HEK293 (cell line): ENCODE data around the gene ALDH16A1.

Experiments
- CTCF ChIA-PET: fragments of 350-600 bp; formaldehyde crosslinking; extraction: SDS; loops from one replicate; lab custom pipeline; 2021; ENCODE audit warnings: antibody characterized with exemption; lab: Yijun Ruan, JAX
- POLR2A ChIA-PET: fragments of 300-600 bp; formaldehyde crosslinking; extraction: SDS; loops from one replicate; lab custom pipeline; 2020; ENCODE audit warnings: antibody characterized with exemption, inconsistent platforms; lab: Yijun Ruan, JAX
- H3K27ac ChIP-seq: fragments of 200-500 bp; sonication (Bioruptor generic); 2 replicates; pipeline ENCODE4 v1.5.1; 2014; ENCODE audit warnings: low read depth, low read length, control low read depth, inconsistent platforms; ENCODE audit errors: extremely low read depth
- H3K36me3 ChIP-seq, 2 experiments: fragments of 200-500 bp in 1 of 2; sonication (Bioruptor generic) in 1 of 2; 1 replicate in 1 of 2; 2 replicates in 1 of 2; pipeline ENCODE4 v1.5.1; 2014 to 2017; ENCODE audit warnings: inconsistent platforms in 2 of 2, low read length in 2 of 2; ENCODE audit not compliant: control insufficient read depth in 2 of 2, insufficient read depth in 1 of 2
- H3K4me1 ChIP-seq: fragments of 200-500 bp; sonication (Bioruptor generic); 2 replicates; pipeline ENCODE4 v1.5.1; 2014; ENCODE audit warnings: mild to moderate bottlenecking, low read length, inconsistent platforms; ENCODE audit not compliant: control insufficient read depth, insufficient read depth
- H3K4me3 ChIP-seq: 2 replicates; pipeline ENCODE4 v1.5.1; 2011; ENCODE audit warnings: low read depth, mild to moderate bottlenecking, control low read depth, low read length, moderate library complexity
- H3K9me3 ChIP-seq: fragments of 200-500 bp; sonication (Bioruptor generic); 2 replicates; pipeline ENCODE4 v1.5.1; 2014; ENCODE audit warnings: low read depth, low read length, inconsistent platforms; ENCODE audit not compliant: control insufficient read depth, insufficient read depth
- BCL11B ChIP-seq: fragments of 450-650 bp; formaldehyde crosslinking; IDR thresholded peaks from 2 replicates; pipeline ENCODE4 v1.5.1; 2016; ENCODE audit warnings: low read depth, missing biosample characterization, missing genetic modification characterization
- EGR2 ChIP-seq: fragments of 450-650 bp; formaldehyde crosslinking; IDR thresholded peaks from 2 replicates; pipeline ENCODE4 v1.5.1; 2016; ENCODE audit warnings: low read depth, missing biosample characterization, missing genetic modification characterization
- GLI4 ChIP-seq: fragments of 450-650 bp; formaldehyde crosslinking; IDR thresholded peaks from 2 replicates; pipeline ENCODE4 v1.5.1; 2016; ENCODE audit warnings: missing biosample characterization, missing genetic modification characterization
- HOXD13 ChIP-seq: sonication (generic); formaldehyde crosslinking; IDR thresholded peaks from 2 replicates; pipeline ENCODE4 v1.8.0; 2022; ENCODE audit warnings: missing genetic modification reagents, borderline replicate concordance
- MZF1 ChIP-seq: fragments of 450-650 bp; formaldehyde crosslinking; IDR thresholded peaks from 2 replicates; pipeline ENCODE4 v1.5.1; 2017; ENCODE audit warnings: missing biosample characterization, missing genetic modification characterization, borderline replicate concordance
- TRIM28 ChIP-seq: IDR thresholded peaks from 2 replicates; pipeline ENCODE4 v1.6.1; 2011; ENCODE audit warnings: low read length, control low read depth, borderline replicate concordance
- WT1 ChIP-seq: fragments of 450-650 bp; formaldehyde crosslinking; IDR thresholded peaks from 2 replicates; pipeline ENCODE4 v1.5.1; 2016; ENCODE audit warnings: missing biosample characterization, missing genetic modification characterization
- YY1 ChIP-seq: fragments of 450-650 bp; formaldehyde crosslinking; IDR thresholded peaks from 2 replicates; pipeline ENCODE4 v1.5.1; 2018; ENCODE audit warnings: missing biosample characterization, missing genetic modification characterization
- ZNF202 ChIP-seq: fragments of 450-650 bp; formaldehyde crosslinking; IDR thresholded peaks from 2 replicates; pipeline ENCODE4 v1.5.1; 2016; ENCODE audit warnings: missing biosample characterization, missing genetic modification characterization, borderline replicate concordance
- ZNF248 ChIP-seq: fragments of 450-650 bp; formaldehyde crosslinking; IDR thresholded peaks from 2 replicates; pipeline ENCODE4 v1.5.1; 2017; ENCODE audit warnings: missing biosample characterization, missing genetic modification characterization
- ZNF362 ChIP-seq: fragments of 450-650 bp; formaldehyde crosslinking; IDR thresholded peaks from 2 replicates; pipeline ENCODE4 v1.5.1; 2016; ENCODE audit warnings: missing biosample characterization, missing genetic modification characterization
- ZNF37A ChIP-seq: fragments of 450-650 bp; IDR thresholded peaks from 2 replicates; pipeline ENCODE4 v1.5.1; 2018; ENCODE audit warnings: missing biosample characterization, missing genetic modification characterization
- ZNF404 ChIP-seq: fragments of 450-650 bp; formaldehyde crosslinking; IDR thresholded peaks from 2 replicates; pipeline ENCODE4 v1.5.1; 2017; ENCODE audit warnings: missing biosample characterization, missing genetic modification characterization
- ZNF426 ChIP-seq: fragments of 450-650 bp; formaldehyde crosslinking; IDR thresholded peaks from 2 replicates; pipeline ENCODE4 v1.5.1; 2017; ENCODE audit warnings: missing biosample characterization, missing genetic modification characterization, mild to moderate bottlenecking, inconsistent platforms, moderate library complexity
- ZNF555 ChIP-seq: fragments of 450-650 bp; formaldehyde crosslinking; conservative IDR thresholded peaks from 2 replicates; pipeline ENCODE4 v1.5.1; 2017; ENCODE audit warnings: missing biosample characterization, mild to moderate bottlenecking, missing genetic modification characterization, inconsistent platforms
- ZNF621 ChIP-seq: fragments of 450-650 bp; formaldehyde crosslinking; IDR thresholded peaks from 2 replicates; pipeline ENCODE4 v1.5.1; 2017; ENCODE audit warnings: missing biosample characterization, missing genetic modification characterization
- ZNF624 ChIP-seq: fragments of 450-650 bp; formaldehyde crosslinking; IDR thresholded peaks from 2 replicates; pipeline ENCODE4 v1.5.1; 2017; ENCODE audit warnings: missing biosample characterization, missing genetic modification characterization
- ZNF626 ChIP-seq: fragments of 450-650 bp; sonication (Bioruptor Pico); formaldehyde crosslinking; IDR thresholded peaks from 2 replicates; pipeline ENCODE4 v1.5.1; 2018; ENCODE audit warnings: missing biosample characterization, missing genetic modification characterization, inconsistent platforms
- ZNF629 ChIP-seq: fragments of 450-650 bp; formaldehyde crosslinking; IDR thresholded peaks from 2 replicates; pipeline ENCODE4 v1.5.1; 2017; ENCODE audit warnings: missing biosample characterization, missing genetic modification characterization
- ZNF658 ChIP-seq: fragments of 450-650 bp; formaldehyde crosslinking; IDR thresholded peaks from 2 replicates; pipeline ENCODE4; 2016; ENCODE audit warnings: missing biosample characterization, missing genetic modification characterization
- ZNF660 ChIP-seq: fragments of 450-650 bp; IDR thresholded peaks from 2 replicates; pipeline ENCODE4 v1.5.1; 2018; ENCODE audit warnings: missing biosample characterization, mild to moderate bottlenecking, missing genetic modification characterization
- ZNF670 ChIP-seq: fragments of 450-650 bp; formaldehyde crosslinking; IDR thresholded peaks from 2 replicates; pipeline ENCODE4 v1.5.1; 2016; ENCODE audit warnings: missing biosample characterization, missing genetic modification characterization, low read depth
- ZNF76 ChIP-seq: fragments of 450-650 bp; formaldehyde crosslinking; IDR thresholded peaks from 2 replicates; pipeline ENCODE4; 2016; ENCODE audit warnings: low read depth, missing biosample characterization, missing genetic modification characterization, borderline replicate concordance
- TF ChIP-seq, protein P1 (sequence below): fragments of 450-650 bp; formaldehyde crosslinking; conservative IDR thresholded peaks from 2 replicates; pipeline ENCODE4 v1.5.1; 2016; ENCODE audit warnings: low read depth, missing biosample characterization, missing genetic modification characterization
- TF ChIP-seq, protein P2 (sequence below): fragments of 450-650 bp; formaldehyde crosslinking; IDR thresholded peaks from 2 replicates; pipeline ENCODE4 v1.5.1; 2016; ENCODE audit warnings: missing biosample characterization, missing genetic modification characterization, borderline replicate concordance
- TF ChIP-seq, protein P3 (sequence below): fragments of 450-650 bp; formaldehyde crosslinking; IDR thresholded peaks from 2 replicates; pipeline ENCODE4 v1.5.1; 2016; ENCODE audit warnings: missing biosample characterization, missing genetic modification characterization

Gene ALDH16A1

DNA sequence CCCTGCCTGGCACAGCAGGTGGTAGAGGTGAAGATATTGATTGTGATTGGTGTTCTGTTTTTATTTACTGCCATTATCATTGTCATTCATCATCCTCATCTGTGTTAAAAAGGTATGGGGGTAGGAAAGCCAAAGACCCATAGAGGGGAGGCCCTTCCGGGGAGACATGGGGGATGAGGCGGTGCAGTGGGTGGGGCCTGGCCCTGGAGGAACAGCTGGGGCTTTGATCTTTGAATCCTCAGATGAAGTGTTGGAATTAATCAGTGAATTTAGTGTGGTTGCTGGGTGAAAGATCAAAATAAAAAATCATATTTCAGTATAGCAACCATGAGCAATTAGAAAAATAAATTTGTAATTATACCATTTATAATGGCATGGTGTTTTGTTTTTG is 37.2 kb upstream of the ALDH16A1 start:
- CTCF ChIA-PET: interaction anchor here (0.6 to 1.8 kb wide), 4 partner anchors 9 to 341 kb away, joined by 3 to 6 read pairs (median 4); no protein-coding TSS in a partner anchor
- Histone ChIP-seq H3K9me3 (no peaks in the 10 kb centered on the region), H3K27ac (no peak overlapping the region), H3K36me3 (no peaks in the 10 kb centered on the region), H3K4me3 (no peak overlapping the region), H3K4me1 (no peaks in the 10 kb centered on the region)
- TF ChIP-seq ZNF658 (no peak), WT1 (tag by site-specific recombination) (no peak), ZNF670 (no peak), GLI4 (no peak), ZNF660 (tag by site-specific recombination) (no peak), ZNF362 (tag by site-specific recombination) (no peak), ZNF202 (tag by site-specific recombination) (no peak), ZNF248 (tag by site-specific recombination) (no peak), ZNF629 (tag by site-specific recombination) (no peak), ZNF624 (tag by site-specific recombination) (no peak), ZNF404 (tag by site-specific recombination) (no peak), MZF1 (tag by site-specific recombination) (no peak), ZNF555 (tag by site-specific recombination) (no peak), YY1 (no peak), TRIM28 (no peak), ZNF426 (tag by site-specific recombination) (no peak), BCL11B (no peak), ZNF626 (no peak)
- TF ChIP-seq, protein P1, sequence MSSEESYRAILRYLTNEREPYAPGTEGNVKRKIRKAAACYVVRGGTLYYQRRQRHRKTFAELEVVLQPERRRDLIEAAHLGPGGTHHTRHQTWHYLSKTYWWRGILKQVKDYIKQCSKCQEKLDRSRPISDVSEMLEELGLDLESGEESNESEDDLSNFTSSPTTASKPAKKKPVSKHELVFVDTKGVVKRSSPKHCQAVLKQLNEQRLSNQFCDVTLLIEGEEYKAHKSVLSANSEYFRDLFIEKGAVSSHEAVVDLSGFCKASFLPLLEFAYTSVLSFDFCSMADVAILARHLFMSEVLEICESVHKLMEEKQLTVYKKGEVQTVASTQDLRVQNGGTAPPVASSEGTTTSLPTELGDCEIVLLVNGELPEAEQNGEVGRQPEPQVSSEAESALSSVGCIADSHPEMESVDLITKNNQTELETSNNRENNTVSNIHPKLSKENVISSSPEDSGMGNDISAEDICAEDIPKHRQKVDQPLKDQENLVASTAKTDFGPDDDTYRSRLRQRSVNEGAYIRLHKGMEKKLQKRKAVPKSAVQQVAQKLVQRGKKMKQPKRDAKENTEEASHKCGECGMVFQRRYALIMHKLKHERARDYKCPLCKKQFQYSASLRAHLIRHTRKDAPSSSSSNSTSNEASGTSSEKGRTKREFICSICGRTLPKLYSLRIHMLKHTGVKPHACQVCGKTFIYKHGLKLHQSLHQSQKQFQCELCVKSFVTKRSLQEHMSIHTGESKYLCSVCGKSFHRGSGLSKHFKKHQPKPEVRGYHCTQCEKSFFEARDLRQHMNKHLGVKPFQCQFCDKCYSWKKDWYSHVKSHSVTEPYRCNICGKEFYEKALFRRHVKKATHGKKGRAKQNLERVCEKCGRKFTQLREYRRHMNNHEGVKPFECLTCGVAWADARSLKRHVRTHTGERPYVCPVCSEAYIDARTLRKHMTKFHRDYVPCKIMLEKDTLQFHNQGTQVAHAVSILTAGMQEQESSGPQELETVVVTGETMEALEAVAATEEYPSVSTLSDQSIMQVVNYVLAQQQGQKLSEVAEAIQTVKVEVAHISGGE (tag by site-specific recombination): no peak
- TF ChIP-seq, protein P2, sequence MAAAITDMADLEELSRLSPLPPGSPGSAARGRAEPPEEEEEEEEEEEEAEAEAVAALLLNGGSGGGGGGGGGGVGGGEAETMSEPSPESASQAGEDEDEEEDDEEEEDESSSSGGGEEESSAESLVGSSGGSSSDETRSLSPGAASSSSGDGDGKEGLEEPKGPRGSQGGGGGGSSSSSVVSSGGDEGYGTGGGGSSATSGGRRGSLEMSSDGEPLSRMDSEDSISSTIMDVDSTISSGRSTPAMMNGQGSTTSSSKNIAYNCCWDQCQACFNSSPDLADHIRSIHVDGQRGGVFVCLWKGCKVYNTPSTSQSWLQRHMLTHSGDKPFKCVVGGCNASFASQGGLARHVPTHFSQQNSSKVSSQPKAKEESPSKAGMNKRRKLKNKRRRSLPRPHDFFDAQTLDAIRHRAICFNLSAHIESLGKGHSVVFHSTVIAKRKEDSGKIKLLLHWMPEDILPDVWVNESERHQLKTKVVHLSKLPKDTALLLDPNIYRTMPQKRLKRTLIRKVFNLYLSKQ (tag by site-specific recombination): no peak
- POLR2A ChIA-PET: interaction anchor here (1.1 kb wide), 1 partner anchor 38 kb away, joined by 3 read pairs; the partner anchor contains the start of gene ALDH16A1

- CTCF ChIA-PET: interaction anchor here (0.6 to 1.8 kb wide), 7 partner anchors 10 to 192 kb away, joined by 3 to 5 read pairs (median 3); no protein-coding TSS in a partner anchor
- no peak overlapping the region for H3K27ac ChIP-seq
- POLR2A ChIA-PET: interaction anchor here (0.5 to 0.7 kb wide), 2 partner anchors 36 to 48 kb away, joined by 3 read pairs; partner anchors contain the start of gene ALDH16A1
- H3K9me3 ChIP-seq: no peaks in the 10 kb centered on the region
- H3K4me1 ChIP-seq: no peaks in the 10 kb centered on the region
- H3K36me3 ChIP-seq: no peaks in the 10 kb centered on the region
- H3K4me3 ChIP-seq: no peak overlapping the region
- TF ChIP-seq, protein P1 (tag by site-specific recombination): no peak
- no peak for TF ChIP-seq HOXD13 (CRISPR knock-in tag)
- TF ChIP-seq, protein P3, sequence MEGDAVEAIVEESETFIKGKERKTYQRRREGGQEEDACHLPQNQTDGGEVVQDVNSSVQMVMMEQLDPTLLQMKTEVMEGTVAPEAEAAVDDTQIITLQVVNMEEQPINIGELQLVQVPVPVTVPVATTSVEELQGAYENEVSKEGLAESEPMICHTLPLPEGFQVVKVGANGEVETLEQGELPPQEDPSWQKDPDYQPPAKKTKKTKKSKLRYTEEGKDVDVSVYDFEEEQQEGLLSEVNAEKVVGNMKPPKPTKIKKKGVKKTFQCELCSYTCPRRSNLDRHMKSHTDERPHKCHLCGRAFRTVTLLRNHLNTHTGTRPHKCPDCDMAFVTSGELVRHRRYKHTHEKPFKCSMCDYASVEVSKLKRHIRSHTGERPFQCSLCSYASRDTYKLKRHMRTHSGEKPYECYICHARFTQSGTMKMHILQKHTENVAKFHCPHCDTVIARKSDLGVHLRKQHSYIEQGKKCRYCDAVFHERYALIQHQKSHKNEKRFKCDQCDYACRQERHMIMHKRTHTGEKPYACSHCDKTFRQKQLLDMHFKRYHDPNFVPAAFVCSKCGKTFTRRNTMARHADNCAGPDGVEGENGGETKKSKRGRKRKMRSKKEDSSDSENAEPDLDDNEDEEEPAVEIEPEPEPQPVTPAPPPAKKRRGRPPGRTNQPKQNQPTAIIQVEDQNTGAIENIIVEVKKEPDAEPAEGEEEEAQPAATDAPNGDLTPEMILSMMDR (tag by site-specific recombination): no peak
- no peak for TF ChIP-seq ZNF626
- TF ChIP-seq ZNF621 (tag by site-specific recombination): no peak
- no peak for TF ChIP-seq ZNF37A (tag by site-specific recombination)
- no peak for TF ChIP-seq EGR2 (tag by site-specific recombination)
- no peak for TF ChIP-seq ZNF76
These were observed 35.9 kb upstream of the ALDH16A1 start for GRCh38 chr19:49417088-49417487.
